GM19023 (cell line): Measurements from ENCODE around the gene METRN.
"Not testable (repeated sequence)": the region's sequence is repeated elsewhere in the genome, so short reads cannot be mapped to it uniquely, and the experiment has no call there.

Source experiments
- ATAC-seq: cut with Tn5 transposase; IDR thresholded peaks from one replicate; pipeline ENCODE4 v1.9.1; 2021; ENCODE audit warnings: mild to moderate bottlenecking, moderate library complexity; ENCODE audit not compliant: unreplicated experiment

The METRN gene

DNA sequence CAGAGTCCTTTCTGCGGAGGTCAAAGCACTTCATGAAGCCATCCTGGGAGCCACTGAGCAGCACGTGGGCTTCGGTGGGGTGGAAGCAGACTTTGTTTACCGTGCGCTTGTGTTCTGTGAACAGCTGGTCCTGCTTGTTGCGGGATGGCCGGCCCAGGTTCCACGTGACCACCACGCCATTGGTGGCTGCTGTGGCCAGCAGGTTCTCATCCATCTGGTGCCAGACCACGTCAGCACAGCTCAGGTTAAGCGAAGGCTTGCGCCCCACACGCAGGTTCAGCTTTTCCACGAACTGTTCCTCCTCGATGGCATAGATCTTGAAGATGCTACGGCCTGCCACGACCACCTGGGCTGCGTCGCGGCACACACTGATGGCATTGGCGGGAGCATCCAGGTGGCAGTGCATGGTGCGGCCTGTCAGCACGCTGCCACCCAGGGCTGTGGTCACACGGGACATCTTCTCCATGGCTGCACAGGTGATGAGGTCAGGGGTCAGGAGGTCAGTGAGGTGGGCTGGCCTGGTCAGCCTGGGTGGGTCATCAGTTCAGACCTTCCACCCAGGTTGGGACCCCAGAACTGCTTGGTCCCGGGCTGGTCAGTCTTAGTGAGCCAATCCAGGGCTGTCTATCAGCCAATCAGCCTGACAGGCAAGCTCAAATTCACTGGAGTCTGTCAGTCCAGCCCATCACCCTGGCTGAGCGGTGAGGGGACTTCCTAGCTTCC, 25.6 kb upstream of the METRN start:
- ATAC-seq = no peak

DNA sequence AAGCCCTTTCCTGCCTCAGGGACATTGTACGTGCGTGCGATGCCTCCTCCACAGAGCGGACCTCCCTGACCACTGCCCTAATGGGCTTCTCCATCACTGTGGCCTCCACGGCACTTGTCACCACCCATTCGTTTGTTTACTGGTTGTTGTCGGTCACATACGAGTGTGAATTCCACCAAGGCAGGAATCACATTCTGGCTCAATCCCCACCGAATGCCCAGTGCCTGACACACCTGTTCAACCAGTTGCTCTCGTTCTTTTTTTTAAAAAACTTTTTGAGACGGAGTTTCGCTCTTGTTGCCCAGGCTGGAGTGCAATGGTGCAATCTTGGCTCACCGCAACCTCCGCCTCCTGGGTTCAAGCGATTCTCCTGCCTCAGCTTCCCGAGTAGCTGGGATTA, 23.7 kb upstream of the METRN start:
- ATAC-seq = not testable (repeated sequence)

DNA sequence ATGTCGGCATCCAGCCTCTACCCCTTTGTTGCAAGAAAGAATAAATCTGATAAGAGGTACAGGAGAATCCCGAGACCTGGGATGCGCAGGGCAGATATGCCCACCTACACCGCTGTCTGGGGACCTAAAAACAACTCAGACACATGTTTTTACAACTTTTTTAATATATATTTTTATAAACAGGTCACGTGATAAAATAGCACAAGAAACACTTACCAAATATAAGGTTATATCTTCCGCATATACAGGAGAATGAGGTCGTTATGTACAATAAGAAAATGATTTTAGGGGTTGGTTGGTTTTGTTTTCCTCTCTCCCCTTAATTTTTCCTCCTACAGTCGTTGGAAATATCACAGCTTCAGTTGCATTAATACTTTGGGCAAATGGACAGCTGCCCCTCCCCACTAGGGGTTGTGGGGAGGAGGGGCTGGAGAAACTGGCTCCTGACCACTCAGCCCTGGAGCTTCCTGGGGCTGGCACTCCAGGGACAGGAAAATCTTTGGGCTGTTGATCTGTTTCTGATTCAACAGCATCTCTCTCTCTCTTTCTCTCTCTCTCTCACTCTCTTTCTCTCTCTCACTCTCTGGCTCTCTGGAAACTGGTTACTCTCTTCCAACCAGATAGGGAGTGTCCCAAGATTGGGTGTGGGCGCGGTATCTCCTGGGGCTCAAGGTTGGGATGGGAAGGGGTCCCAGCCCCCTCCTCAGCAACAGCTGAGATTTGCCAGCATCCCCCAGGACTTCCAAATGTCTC, 22.4 kb upstream of the METRN start:
- ATAC-seq = no peak

DNA sequence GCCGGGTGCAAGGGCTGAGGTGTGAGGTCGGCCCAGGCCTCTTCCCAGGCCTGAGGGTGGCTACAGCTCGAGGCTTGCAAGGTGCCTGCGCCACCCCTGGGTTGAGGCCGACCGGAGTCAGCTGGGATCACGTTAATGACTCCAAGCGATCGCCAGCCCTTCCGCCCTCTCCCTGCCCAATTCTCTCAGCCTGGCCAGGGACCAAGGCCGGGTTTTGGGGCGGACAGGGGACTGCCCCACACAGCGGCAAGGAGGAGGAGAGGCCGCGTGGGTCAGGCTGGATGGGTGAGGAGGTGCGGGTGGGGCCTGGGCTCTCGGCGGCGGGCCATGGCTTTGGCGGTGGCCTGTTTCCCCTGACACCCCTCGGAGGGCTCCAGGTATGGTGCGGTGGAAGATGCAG, 21.6 kb upstream of the METRN start:
- no peak for ATAC-seq

DNA sequence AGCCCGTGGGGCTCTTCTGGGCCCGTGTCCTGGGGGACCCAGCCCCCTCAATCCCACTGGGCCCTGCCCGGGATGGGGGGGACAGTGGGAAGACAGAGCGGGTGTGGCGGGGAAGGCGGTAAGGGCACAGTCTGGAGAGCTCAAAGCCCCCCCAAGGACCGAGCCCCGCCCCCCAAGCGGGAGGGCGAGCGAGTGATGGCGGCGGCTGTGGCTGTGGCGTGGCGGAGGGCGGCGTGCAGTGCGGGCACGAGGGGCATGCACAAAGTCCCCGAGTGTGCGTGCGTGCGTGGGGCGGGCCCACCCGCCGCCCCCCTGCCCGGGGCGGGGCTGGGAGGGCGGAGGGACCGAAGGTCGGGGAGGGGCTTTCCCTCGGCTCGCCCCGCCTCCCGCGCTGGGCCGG, 21.2 kb upstream of the METRN start:
- no peak for ATAC-seq

DNA sequence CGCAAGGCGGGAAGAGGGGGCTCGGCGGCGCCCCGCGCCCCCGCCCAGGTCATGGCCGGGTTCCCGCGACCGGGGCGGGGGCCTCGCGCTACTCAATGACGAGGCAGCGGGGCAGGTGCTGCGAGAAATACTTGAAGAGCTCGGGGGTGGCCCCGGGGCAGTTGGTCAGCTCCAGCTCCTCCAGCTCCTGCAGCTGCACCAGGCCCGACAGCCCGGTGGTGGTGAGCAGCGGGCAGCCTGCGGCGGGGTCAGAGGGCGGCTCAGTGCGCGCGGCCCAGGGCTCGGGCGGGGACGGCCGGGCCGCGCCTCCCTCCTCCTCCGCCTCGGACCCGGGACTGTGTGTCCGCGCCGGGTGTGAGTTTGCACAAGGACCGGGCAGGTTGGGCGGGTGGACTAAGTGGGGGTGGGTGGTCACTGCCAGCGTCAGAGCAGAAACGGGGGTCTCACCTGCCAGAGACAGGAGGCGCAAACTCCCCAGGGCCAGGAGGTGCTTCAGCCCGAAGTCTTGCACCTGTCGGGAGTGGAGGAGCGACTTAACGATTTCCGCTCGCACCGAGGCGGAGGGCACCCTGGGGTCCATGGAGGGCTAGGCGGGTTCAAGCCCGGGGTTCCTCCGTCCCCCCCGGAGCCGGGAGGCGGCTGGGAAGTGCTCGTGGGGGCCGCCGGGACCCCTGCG, 20.6 kb upstream of the METRN start:
- no peak for ATAC-seq

DNA sequence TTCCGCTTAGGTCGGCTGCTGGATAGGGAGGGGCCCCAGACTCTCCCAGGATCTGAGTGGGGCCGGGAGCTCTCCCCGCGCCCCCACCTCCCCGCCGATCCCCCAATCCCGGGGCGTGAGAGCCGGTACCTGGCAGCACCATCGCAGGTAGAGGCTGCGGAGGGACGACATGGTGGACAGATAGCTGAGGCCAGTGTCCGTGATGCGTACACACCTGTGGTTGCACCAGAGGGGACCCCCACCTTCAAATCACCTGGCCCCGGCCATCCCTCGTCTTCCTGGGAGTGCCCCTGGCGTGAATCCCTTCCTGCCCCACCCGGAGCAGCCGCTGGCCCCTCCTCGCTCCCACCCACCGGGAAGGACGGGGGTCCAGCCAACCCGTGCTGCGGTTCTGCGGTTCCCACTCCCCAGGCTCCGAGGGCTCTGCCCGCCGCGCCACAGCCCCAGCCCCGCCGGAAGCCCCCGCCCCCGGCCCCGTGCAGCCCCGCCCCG, 20.0 kb upstream of the METRN start:
- no peak for ATAC-seq

DNA sequence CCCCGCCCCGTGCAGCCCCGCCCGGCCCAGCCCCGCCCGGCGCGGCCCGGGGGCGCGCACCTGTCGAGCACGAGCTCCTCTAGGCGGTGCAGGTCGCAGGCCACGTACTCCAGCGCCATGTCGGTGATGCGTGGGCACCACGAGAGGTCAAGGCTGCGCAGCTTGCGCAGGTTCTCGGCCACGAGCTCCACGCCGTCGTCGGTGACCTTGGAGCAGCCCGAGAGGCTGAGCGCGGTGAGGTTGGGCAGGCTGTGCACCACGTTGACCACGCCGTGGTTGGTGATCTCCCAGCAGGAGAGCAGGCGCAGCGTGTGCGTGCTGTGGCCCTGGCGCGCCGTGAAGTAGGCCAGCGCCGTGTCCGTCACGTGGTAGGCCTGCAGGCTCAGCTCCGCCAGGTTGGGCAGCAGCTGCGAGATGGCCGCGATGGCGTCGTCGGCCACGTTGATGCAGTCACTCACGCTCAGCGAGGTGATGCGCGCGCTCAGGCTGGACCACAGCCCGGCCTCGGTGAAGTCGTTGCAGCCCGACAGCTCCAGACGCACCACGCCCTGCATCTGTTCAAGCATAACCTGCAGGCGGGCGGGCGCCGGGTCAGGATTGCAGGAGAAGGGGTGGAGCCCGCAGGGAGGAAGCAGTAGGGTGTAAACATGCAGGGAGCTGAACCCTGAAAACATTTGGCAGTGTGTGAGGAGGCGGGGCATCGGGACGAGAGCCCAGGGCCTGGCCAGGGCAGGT, 19.4 kb upstream of the METRN start:
- no peak for ATAC-seq

DNA sequence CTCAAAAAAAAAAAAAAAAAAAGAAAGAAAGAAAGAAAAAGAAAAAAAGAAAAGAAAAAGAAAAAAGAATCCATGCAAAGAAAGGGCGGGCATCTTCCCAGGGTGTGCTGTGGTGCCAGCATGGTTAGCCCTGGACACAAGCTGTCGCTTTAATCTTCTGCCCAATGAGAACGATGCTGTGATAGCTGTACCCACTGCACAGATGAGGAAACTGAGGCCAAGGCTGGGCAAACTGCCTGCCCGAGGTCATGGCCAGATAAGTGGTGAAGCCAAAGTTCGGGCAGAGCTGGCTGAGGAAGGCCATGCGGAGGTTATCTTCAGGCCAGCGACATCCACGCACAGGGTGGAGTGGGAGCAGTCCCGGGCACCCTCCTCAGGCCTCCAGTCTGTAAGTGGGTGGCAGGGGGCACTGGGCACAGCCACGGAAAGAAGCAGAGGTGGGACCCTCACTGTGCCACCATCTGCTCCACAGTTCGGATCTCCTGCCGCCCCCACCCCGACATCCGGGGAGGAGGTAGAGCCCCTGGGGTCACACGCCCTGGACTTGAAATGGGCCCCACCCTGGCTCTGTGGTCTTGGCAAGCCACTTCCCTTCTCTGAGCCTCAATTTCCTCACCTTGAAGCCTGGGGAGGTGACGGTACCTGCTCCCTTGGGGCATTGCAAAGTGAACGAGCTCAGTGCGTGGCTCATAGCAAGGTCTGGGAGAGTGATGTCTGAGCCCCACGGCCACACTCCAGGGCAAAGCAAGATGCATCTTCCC, 15.8 kb upstream of the METRN start:
- no peak for ATAC-seq

DNA sequence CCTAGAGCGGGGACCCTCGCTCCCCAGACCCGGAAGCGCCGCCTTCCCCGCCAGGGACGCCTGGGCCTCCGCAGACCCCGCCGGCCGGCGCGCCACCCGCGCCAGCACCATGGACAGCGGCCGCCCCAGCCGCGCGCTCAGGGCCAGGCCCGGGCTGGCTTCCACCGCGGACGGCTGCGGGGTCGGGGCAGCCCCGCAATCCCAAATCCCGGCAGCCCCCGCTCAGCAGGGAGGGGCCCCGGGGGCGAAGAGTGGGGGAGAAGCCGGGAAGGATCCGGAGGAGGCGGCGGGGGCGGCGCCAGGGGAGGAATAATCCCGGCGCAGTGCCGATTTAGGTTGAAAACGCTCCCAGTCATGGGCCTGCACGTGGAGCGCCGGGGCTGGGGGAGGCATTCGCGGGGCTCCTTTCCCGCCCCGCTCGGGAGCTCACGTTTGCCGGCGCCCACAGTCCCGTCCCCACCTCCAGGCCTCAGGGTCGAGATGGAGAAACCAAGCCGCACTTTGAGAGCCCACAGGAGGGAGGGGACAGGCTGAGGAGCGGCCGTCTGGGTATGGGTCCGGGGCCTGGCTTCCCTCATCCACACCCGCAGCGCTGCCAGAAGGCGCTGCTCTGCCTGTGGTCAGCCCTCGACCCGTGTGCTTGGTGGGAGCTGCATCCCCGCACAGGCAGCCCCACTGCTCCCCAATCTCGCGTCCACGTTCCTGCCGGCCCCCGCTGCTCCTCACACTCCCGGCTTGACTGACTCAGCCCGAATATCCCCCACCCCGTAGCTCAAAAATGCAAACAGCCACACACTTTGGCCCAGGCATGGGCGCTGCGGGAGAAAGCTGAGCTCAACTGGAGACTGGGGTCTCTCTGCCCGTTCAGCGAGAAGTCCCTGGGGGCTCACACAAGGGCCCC, 14.0 kb upstream of the METRN start:
- ATAC-seq = no peak

DNA sequence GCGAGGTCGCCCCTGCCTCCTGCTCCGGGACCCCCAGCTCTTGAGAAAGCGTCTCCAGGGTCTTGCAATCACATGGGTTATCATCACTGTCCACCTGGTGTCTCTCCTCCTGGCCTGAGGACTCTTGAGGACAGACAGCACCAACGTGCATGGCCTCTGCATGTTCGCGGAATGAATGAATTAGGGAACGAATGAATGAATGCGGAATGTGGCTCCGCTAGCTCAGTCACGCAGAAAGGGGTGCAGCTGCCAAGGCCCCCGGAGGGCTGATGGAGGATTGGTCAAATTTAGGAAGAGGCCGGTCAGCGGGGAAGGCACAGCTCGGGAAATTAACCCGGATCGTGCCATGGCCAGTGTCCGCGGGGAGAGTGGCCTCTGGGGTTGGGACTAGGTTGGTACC, 12.6 kb upstream of the METRN start:
- ATAC-seq = no peak

DNA sequence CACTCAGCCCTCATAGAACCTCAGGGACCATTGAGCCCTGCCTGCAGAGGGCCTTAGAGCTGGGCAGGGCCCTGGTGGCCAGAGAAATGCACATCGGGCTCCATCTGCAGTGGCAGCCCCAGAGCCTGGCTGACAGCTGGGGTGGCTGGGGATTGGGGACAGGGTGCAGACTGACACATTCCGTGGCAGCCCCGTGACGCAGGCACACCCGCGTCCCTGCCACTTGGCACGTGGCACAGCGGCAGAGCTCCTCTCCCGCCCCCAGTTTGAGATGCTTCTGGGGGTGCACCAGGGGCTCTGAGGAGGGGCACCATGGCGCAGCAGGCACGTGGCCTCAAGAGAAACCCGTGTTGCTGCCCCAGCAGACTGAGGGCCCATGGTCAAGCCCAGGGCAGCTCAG, 11.5 kb upstream of the METRN start:
- ATAC-seq = no peak

DNA sequence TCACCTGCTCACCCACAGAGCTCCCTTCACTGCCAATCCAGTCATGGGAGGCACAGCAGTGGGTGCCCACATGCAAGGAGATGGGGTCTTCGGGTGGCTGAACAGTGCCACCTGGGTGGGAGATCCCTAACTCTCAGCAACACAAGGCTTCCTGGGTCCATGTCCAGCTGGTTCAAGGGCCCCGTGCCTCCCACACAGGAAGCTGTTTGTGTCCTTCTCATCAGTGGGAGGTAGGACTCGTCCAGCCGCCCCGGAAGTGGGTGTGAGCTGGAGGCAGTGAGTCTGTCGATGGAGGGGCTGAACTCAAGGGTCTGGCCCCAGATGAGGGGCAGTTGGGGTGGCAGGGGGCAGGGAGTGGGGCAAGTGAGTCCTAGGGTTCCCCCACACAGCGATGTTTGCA, 10.9 kb upstream of the METRN start:
- ATAC-seq = no peak

DNA sequence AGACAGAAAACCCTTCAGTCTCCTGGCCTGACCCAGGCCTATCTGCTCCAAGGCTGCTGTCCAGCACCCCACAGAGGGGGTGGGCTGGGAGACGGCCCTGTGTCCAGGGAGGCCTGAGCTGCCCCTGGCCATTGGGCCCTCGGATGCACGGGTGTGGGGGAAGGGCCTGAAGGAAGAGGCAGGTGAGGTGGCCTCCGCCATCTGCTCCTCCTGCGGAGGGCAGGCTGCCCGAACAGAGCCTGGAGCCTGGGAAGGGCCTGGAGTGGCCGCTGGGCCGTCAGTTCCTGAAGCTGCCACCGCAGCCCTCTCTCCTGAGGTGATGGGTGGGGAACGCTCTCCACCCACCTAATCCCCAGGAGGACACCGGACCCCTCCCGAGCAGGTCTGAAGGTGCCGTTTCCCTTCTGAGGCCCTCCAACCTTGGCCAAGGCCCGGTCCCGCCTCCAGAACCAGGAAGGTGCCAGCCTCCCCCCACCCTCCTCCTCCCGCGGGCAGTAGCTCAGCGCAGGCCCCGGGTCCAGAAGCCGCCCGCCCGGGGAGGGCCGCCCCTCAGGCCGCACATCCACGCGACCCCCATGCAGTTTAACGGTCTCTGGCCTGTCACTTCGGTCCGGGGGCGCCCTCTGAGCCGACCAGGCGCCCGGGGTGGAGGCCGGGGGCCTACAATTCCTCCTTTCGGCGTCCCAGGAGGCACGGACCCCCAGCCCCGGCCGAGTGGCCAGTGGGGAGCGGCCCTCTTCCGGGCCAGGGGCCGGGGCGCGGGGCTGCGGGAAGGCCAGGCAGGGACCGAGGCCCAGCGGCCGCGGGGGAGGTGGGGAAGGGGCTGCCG, 10.2 kb upstream of the METRN start:
- no peak for ATAC-seq

DNA sequence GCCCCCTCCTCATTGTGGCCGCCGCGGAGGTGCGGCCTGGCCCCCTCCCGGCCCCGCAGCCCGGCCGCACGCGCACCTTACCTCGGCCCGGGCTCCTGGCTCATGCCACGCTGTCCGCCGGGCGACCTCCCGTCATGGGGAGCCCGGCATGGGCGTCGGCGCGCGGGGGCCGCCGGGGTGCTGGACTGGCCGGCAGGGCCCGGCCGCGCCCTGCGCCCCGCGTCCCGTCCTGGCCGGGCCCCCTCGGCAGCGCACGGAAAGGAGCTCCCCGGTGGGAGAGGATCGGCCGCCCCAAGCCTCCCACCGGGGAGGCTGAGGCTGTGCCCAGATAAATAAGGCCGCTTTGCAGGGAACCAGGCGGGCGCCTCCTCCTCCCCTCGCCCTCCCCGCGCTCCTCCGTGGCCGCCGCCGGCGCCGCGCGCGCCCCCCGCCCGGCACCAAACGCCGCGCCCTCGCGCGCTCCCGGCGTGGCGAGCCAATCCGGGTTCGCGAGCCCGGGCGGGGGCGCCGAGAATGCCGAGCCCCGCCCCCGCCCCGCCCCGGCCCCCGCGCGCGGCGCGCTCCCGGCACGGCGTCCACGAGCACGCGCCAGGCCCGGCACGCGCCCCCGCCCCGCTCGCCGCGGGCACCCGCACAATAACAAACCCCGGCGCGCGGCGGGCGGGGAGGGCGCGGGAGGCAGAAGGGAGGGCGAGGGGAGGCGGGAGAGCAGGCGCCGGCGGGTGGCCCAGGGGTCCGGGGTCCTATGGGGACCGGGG, 9.3 kb upstream of the METRN start, which contains the start of gene FBXL16:
FBXL16 (minus strand) TSS at position 371 of the 758 bp plus-strand sequence. CDS start 8,396 bp downstream, outside the sequence.
- no peak for ATAC-seq

DNA sequence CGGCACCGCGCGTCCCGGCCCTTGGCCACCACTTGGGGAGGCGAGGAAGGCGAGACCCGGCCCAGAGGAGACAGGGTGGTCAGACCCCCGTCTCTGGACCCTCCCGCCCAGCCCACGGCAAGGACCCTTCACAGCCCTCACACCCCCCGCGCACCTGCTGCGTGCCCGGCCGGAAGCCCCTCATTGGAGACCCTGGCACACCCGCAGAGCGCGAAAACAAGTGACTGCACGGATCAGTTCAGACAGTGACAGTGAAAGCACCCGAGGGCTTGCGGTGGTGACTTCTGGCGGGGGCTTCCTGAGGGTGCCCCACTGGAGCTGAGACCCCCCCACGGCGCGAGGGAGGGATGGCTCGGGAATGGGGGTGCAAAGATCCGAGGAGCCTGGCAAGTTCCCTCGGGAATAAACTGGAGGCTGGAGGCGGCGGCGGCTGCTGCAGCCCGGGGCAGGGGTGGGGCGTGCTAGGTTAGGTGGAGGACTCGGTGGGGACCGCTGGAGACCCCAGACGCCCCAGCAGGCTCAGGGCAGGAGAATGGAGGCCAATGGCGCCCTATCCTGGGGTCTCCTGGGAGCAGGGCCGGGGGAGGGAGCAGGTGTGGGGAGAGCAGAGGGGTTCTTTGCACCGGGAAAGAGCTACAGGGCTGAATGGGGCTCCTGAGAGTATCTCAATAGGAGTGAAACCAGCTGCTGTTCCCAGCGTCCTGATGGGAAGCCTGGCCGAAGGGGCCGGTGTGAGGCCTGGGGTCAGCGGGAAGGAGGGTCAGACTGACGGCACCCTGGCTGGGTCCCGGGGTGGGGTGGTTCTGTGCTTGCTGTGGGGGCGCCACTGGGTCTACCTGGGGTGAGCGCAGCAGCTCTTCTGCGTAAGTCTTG, 8.5 kb upstream of the METRN start:
- no peak for ATAC-seq

DNA sequence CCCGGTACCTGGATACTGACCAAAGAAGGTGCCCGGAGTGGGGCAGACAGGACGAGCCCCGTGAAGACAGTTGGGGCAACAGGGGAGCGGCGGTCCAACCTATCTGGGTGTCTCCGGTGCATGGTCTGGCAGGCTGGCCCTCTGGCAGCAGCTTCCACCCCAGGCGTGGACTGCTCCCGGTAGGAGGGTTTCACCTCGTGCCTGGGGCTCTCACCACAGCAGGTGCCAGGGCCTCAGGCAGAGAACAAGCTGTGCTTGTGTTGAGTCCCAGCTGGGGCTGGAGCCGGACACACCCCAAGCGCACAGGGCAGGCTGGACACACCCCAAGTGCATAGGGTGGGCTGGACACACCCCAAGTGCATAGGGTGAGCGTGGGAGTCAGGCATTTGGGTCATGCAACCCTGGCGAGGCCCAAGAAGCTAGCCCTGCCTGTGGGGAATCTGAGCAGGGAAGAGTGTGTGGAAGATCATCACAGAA, 7.8 kb upstream of the METRN start:
- no peak for ATAC-seq
